ENCODE measurements around the gene NFE2L1. TPM values are rescaled to one million over a fixed set of nuclear protein-coding genes. Genes with fewer than 3 reads are reported as not detected.
A peak's percentile ranks its signal among the peaks of the same experiment; 100 is the strongest.

Gene NFE2L1
- total RNA-seq, 4 donors from 2014 or later = 166 to 289 (median 182) TPM

DNA sequence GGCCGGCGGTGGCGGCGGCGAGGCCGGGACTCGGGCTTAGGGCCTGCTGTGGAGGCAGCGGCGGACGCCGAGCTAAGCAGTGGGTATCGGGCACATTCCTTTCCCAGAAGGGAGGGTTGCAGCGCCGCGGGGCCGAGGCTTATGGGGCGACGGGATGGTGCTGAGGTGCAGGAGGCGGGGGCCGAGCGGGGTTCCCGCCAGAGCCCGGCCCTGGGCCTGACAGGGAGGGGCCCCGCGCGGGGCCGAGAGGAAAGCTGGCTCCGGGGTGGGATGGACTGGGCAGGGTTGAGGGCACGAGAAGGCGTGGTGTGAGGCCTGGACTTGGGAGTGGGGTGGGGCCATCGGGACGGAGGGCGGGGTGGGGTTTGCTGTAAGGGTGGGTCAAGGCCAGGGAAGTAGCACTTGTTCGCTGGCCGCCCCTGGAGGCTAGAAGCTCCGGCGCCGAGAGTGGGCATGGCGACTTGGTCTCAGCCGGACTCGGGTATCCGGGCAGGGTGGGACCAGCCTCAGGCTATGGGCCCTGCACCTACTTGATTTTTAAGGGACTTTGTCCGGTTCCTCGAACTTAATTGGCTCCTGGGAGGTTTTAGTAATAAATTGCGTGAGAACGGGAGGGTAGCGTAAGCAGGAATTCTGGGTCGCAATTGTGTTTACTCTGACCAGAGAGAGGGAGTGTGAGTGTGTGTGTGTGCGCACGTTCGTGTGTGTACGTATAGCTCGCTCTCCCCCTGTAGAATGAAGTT lies 396 bp downstream of the NFE2L1 start:
- Histone ChIP-seq H3K36me3 (peaks cover 0 to 11% of the 10 kb centered on the region in 2 donors), H3K27ac (peak overlapping the region; percentile 86 to 99 (median 96)), H3K9me3 (no peaks in the 10 kb centered on the region), H3K27me3 (no peaks in the 10 kb centered on the region), H3K4me1 (peaks cover 16 to 71% (median 34%) of the 10 kb centered on the region in 3 donors), H3K4me3 (peak overlapping the region; percentile 72 to 77)
- peak; percentile 82 for ATAC-seq
- WGBS, 2 donors (ENCODE audit: low coverage in 1 of 2) = 0 to 2% methylated on average over 5 to 26 of the region's 53 CpGs
- peak; percentile 92 for TF ChIP-seq POLR2AphosphoS5 (IDR thresholded peaks at IDR 0.05)
- no peak for TF ChIP-seq EP300 (IDR thresholded peaks at IDR 0.05)
- TF ChIP-seq CTCF (IDR thresholded peaks at IDR 0.05) = peak in 1 of 4 experiments; percentile 3
- peak; percentile 48 to 74 for TF ChIP-seq POLR2A (IDR thresholded peaks at IDR 0.05)

DNA sequence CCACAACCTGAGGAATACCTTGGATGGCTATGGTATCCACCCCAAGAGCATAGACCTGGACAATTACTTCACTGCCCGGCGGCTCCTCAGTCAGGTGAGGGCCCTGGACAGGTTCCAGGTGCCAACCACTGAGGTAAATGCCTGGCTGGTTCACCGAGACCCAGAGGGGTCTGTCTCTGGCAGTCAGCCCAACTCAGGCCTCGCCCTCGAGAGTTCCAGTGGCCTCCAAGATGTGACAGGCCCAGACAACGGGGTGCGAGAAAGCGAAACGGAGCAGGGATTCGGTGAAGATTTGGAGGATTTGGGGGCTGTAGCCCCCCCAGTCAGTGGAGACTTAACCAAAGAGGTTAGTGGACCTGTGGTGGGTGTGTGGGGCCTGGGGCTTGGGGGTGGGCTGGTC lies 3.1 kb downstream of the NFE2L1 start:
- no peak for ATAC-seq
- Histone ChIP-seq H3K27me3 (no peaks in the 10 kb centered on the region), H3K27ac (peak overlapping the region; percentile 81 to 99 (median 96)), H3K36me3 (peaks cover 0 to 27% of the 10 kb centered on the region in 2 donors), H3K4me3 (peak overlapping the region in 1 of 2 donors; percentile 77), H3K4me1 (peaks cover 16 to 82% (median 57%) of the 10 kb centered on the region in 3 donors), H3K9me3 (no peaks in the 10 kb centered on the region)
- TF ChIP-seq EP300 (IDR thresholded peaks at IDR 0.05) (no peak), POLR2AphosphoS5 (IDR thresholded peaks at IDR 0.05) (no peak), POLR2A (IDR thresholded peaks at IDR 0.05) (no peak), CTCF (IDR thresholded peaks at IDR 0.05) (no peak)
- WGBS, 2 donors (ENCODE audit: low coverage in 1 of 2) = 79 to 92% methylated on average over 4 to 5 of the region's 10 CpGs

- Histone ChIP-seq H3K4me3 (peak overlapping the region in 1 of 2 donors; percentile 77), H3K9me3 (no peaks in the 10 kb centered on the region), H3K27ac (peak overlapping the region; percentile 81 to 99 (median 96)), H3K36me3 (peaks cover 0 to 33% of the 10 kb centered on the region in 2 donors), H3K4me1 (peaks cover 16 to 82% (median 57%) of the 10 kb centered on the region in 3 donors), H3K27me3 (no peaks in the 10 kb centered on the region)
- 0 to 17% methylated on average over 2 to 5 of the region's 5 CpGs for WGBS, 2 donors (ENCODE audit: low coverage in 1 of 2)
- TF ChIP-seq POLR2AphosphoS5 (IDR thresholded peaks at IDR 0.05) (peak; percentile 54), EP300 (IDR thresholded peaks at IDR 0.05) (no peak), CTCF (IDR thresholded peaks at IDR 0.05) (peak in 2 of 4 experiments; percentile 22 to 36), POLR2A (IDR thresholded peaks at IDR 0.05) (no peak)
- no peak for ATAC-seq
Observed at GRCh38 chr17:48051706-48052486, 3.7 kb downstream of the NFE2L1 start.

- WGBS, 2 donors (ENCODE audit: low coverage in 1 of 2) = 14 to 20% methylated on average over 1 to 3 of the region's 5 CpGs
- Histone ChIP-seq H3K4me1 (peaks cover 16 to 79% (median 57%) of the 10 kb centered on the region in 3 donors), H3K9me3 (no peaks in the 10 kb centered on the region), H3K36me3 (peaks cover 0 to 46% of the 10 kb centered on the region in 2 donors), H3K4me3 (peak overlapping the region; percentile 8 to 77), H3K27ac (peak overlapping the region; percentile 81 to 99 (median 96)), H3K27me3 (no peaks in the 10 kb centered on the region)
- peak; percentile 25 for ATAC-seq
- TF ChIP-seq POLR2A (IDR thresholded peaks at IDR 0.05) (no peak), EP300 (IDR thresholded peaks at IDR 0.05) (no peak), CTCF (IDR thresholded peaks at IDR 0.05) (peak in 1 of 4 experiments; percentile 23), POLR2AphosphoS5 (IDR thresholded peaks at IDR 0.05) (peak; percentile 70)
Observed at GRCh38 chr17:48052956-48053757, 5.0 kb downstream of the NFE2L1 start.
